Pancreas (tissue), 10 donors: ENCODE data around the gene APOA4. TPM values are rescaled to one million over a fixed set of nuclear protein-coding genes. Genes with fewer than 3 reads are reported as not detected.

ENCODE experiments used
- ATAC-seq, 4 donors: fragments of 200-7000 bp; cut with Tn5 transposase; one replicate each; pipeline versions ENCODE4 v1.8.0 to v1.9.1; 2020; ENCODE audit warnings: mild to moderate bottlenecking in 4 of 4, moderate library complexity in 4 of 4
- DNase-seq, 6 donors: peaks; one replicate each; pipeline ENCODE4 v3.0.0-alpha.2; 2020
- FAIRE-seq: peaks from 2 replicates; lab custom pipeline; 2012; peaks lifted over from hg19 to GRCh38; lab: Jason Lieb, UNC
- H3K27ac ChIP-seq, 4 donors: fragments of 200-600 bp; sonication (generic); 1 replicate in 3 of 4; 2 replicates in 1 of 4; pipeline versions ENCODE4 v1.5.0 to v1.8.0; 2020
- H3K27me3 ChIP-seq, 4 donors: fragments of 200-600 bp; one replicate each; pipeline ENCODE4 v1.8.0; 2021
- H3K36me3 ChIP-seq, 3 donors: fragments of 200-600 bp; sonication (generic) in 1 of 3; one replicate each; pipeline versions ENCODE4 v1.5.0 to v1.8.0; 2020 to 2021
- H3K4me1 ChIP-seq, 3 donors: fragments of 200-600 bp; one replicate each; pipeline ENCODE4 v1.8.0; 2021
- H3K4me3 ChIP-seq, 4 donors: fragments of 200-600 bp; sonication (generic) in 2 of 4; one replicate each; pipeline versions ENCODE4 v1.5.0 to v1.8.0; 2020 to 2021
- H3K9me3 ChIP-seq, 4 donors: fragments of 200-600 bp; one replicate each; pipeline ENCODE4 v1.8.0; 2021
- WGBS, 2 donors: extraction: QIAGEN DNeasy Blood & Tissue Kit; methylation state at CpG; one replicate each; pipeline ENCODE4 v1.1.7; 2013; 5-methylcytosine and 5-hydroxymethylcytosine counted together
- intact Hi-C, 3 donors: fragments of 100-400 bp; cut with DNase I; formaldehyde crosslinking; loops; one replicate each; pipeline versions ENCODE4 v1.11.1 to v1.14.2; 2022
- polyA plus RNA-seq, 2 donors: library from polyadenylated mRNA; stranded (reverse); fragments of 200-250 nt; gene quantifications; one replicate each; pipeline ENCODE4 v1.2.3, GENCODE V29; 2013
- total RNA-seq, 6 donors: library from RNA; stranded (reverse); fragmentation: NEBNext Ultra II Directional in 4 of 6; extraction: Animal tissue kit (Norgen Biotek cat#: 25700) in 4 of 6; gene quantifications; one replicate each; pipeline versions ENCODE4 v1.2.1 to v1.2.4, GENCODE V29; 2021 to 2023
- TF ChIP-seq, protein P1 (sequence below), 4 donors: fragments of 200-600 bp; sonication (generic) in 3 of 4; IDR thresholded peaks; one replicate each; pipeline versions ENCODE4 v1.5.0 to v1.8.0; 2021; ENCODE audit warnings: antibody characterized with exemption in 4 of 4
- donor health status: healthy with polysubstance abuse.
- donor health status: DM: no; HTN: no; CAD: no; lungs with moderate emphysema.
- donor health status: DM: no; HTN: no; CAD: no.
- donor health status: control.
- donor health status: control.
- donor health status: Bipolar disorder and iron deficiency.
- donor health status: DM: yes; HTN: yes; CAD: no.
- donor health status: DM: no; HTN: no; CAD: no.
- donor health status: DM: no; HTN: no; CAD: no.
- donor health status: DM: yes; HTN: yes; CAD: no.

APOA4 gene
- total RNA-seq (not detected), polyA plus RNA-seq (under 1 TPM in 1 of 2 donors, not detected in 1; 0.33 TPM)

- WGBS, 2 donors, result 71 to 76% methylated on average over 16 of the region's 16 CpGs
- H3K9me3 ChIP-seq, result no peaks in the 10 kb centered on the region
- H3K27ac ChIP-seq, result no peak within 1 kb of the TSS
- H3K4me3 ChIP-seq, result no peak within 1 kb of the TSS
- no peaks in the 10 kb centered on the region for H3K4me1 ChIP-seq
- TF ChIP-seq, protein P1, sequence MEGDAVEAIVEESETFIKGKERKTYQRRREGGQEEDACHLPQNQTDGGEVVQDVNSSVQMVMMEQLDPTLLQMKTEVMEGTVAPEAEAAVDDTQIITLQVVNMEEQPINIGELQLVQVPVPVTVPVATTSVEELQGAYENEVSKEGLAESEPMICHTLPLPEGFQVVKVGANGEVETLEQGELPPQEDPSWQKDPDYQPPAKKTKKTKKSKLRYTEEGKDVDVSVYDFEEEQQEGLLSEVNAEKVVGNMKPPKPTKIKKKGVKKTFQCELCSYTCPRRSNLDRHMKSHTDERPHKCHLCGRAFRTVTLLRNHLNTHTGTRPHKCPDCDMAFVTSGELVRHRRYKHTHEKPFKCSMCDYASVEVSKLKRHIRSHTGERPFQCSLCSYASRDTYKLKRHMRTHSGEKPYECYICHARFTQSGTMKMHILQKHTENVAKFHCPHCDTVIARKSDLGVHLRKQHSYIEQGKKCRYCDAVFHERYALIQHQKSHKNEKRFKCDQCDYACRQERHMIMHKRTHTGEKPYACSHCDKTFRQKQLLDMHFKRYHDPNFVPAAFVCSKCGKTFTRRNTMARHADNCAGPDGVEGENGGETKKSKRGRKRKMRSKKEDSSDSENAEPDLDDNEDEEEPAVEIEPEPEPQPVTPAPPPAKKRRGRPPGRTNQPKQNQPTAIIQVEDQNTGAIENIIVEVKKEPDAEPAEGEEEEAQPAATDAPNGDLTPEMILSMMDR (IDR thresholded peaks at IDR 0.05), result no peak
- ATAC-seq (no peak), FAIRE-seq (no peak), DNase-seq (no peak)
- H3K36me3 ChIP-seq, result no peaks in the 10 kb centered on the region
- intact Hi-C loops, result no loop called here
- H3K27me3 ChIP-seq, result no peaks in the 10 kb centered on the region
These were observed at the start of gene APOA4 for GRCh38 chr11:116823031-116823843. Gene APOA4 (minus strand): TSS chr11:116823304. CDS start chr11:116823191, 113 bp downstream.

- Histone ChIP-seq H3K4me3 (no peak overlapping the region), H3K9me3 (no peaks in the 10 kb centered on the region), H3K4me1 (no peaks in the 10 kb centered on the region), H3K27ac (no peak overlapping the region), H3K36me3 (peaks cover 4 to 64% (median 19%) of the 10 kb centered on the region in 3 donors), H3K27me3 (no peaks in the 10 kb centered on the region)
- TF ChIP-seq, protein P1 (IDR thresholded peaks at IDR 0.05), result no peak
- no peak for DNase-seq
- ATAC-seq, result no peak
- FAIRE-seq, result no peak
- WGBS, 2 donors, result 72 to 81% methylated on average over 3 of the region's 3 CpGs
- intact Hi-C loops, result loop anchor here in 1 of 3 donors (10.0 kb wide), 1 partner anchor 234 kb away; no protein-coding TSS in a partner anchor
These were observed 48.1 kb upstream of the APOA4 start for GRCh38 chr11:116871248-116871647.

DNA sequence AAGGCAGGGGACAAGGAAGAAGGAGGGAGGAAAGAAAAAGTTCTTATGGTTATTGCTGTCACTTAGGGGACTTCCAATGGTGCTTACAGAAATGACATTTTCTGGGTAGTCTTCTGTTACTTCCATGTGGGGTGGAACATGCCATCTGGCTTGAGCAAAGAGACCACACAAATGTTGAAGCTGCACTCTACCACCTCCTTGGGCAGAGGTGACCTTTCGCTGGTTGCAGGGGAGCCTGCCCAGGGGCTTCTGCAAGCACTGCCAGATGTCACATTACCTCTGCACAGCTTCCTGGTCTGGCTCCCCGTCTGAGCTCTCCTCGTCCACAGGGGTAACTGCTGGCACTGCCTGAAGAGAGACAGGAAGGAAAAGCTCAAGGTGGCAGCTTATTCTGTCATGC lies 47.0 kb upstream of the APOA4 start:
- no peaks in the 10 kb centered on the region for H3K4me1 ChIP-seq
- DNase-seq, result no peak
- TF ChIP-seq, protein P1 (IDR thresholded peaks at IDR 0.05), result no peak
- ATAC-seq, result peak in 2 of 4 donors; percentile 26 to 46
- H3K4me3 ChIP-seq, result no peak overlapping the region
- WGBS, 2 donors, result 82 to 85% methylated on average over 3 of the region's 3 CpGs
- H3K36me3 ChIP-seq, result peaks cover 4 to 57% (median 19%) of the 10 kb centered on the region in 3 donors
- intact Hi-C loops, result loop anchor here in 1 of 3 donors (10.0 kb wide), 1 partner anchor 235 kb away; no protein-coding TSS in a partner anchor
- H3K27me3 ChIP-seq, result no peaks in the 10 kb centered on the region
- no peak overlapping the region for H3K27ac ChIP-seq
- no peak for FAIRE-seq
- no peaks in the 10 kb centered on the region for H3K9me3 ChIP-seq

DNA sequence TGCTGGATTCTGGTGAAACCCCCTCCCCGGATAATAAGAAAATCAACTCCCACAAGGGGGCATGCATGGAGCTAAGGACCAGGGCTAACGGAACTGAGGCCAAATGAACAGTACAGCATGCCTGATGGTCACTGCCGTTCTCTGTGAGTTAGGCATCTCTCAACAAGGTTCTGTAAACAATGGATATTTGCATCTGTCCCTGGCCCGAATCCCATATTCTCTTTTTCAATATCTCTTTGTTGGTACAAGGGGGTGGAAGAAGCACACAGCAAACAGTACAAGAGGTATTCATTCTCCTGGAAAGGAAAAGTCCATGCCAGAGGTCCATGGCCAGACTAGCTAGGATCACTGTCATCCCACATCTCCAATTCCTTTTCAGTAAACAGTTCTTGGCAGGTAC lies 46.5 kb upstream of the APOA4 start:
- H3K4me1 ChIP-seq, result no peaks in the 10 kb centered on the region
- H3K36me3 ChIP-seq, result peaks cover 4 to 53% (median 19%) of the 10 kb centered on the region in 3 donors
- intact Hi-C loops, result loop anchor here in 2 of 3 donors (10.0 kb wide), 2 partner anchors 235 to 355 kb away; no protein-coding TSS in a partner anchor
- 62 to 74% methylated on average over 4 of the region's 4 CpGs for WGBS, 2 donors
- TF ChIP-seq, protein P1 (IDR thresholded peaks at IDR 0.05), result no peak
- H3K27me3 ChIP-seq, result no peaks in the 10 kb centered on the region
- H3K4me3 ChIP-seq, result no peak overlapping the region
- no peak overlapping the region for H3K27ac ChIP-seq
- DNase-seq, result no peak
- ATAC-seq, result peak in 1 of 4 donors; percentile 26
- no peaks in the 10 kb centered on the region for H3K9me3 ChIP-seq
- no peak for FAIRE-seq
